AG10803 (cell line): ENCODE results near the gene CYP26A1.

Source experiments
- DNase-seq: peaks from one replicate; pipeline ENCODE4 v3.0.0; 2010; ENCODE audit warnings: low read depth
- H3K4me3 ChIP-seq: 2 replicates; pipeline ENCODE4 v1.5.1; 2011; ENCODE audit warnings: mild to moderate bottlenecking, low read length, control low read depth
- CTCF ChIP-seq: conservative IDR thresholded peaks from 2 replicates; pipeline ENCODE4 v1.5.1; 2011; ENCODE audit warnings: mild to moderate bottlenecking, low read length, control low read depth, inconsistent platforms

Gene CYP26A1

GRCh38 chr10:93060887-93061593 lies 12.7 kb upstream of the CYP26A1 start:
- no peak overlapping the region for H3K4me3 ChIP-seq
- TF ChIP-seq CTCF: no peak
- no peak for DNase-seq

GRCh38 chr10:93061594-93062513 lies 11.8 kb upstream of the CYP26A1 start:
- peak overlapping the region; percentile 49 for H3K4me3 ChIP-seq
- no peak for DNase-seq
- no peak for TF ChIP-seq CTCF

GRCh38 chr10:93062514-93063143 lies 11.1 kb upstream of the CYP26A1 start:
- peak overlapping the region; percentile 49 for H3K4me3 ChIP-seq
- peak; percentile 26; the same call in 1 of the 2 replicates for TF ChIP-seq CTCF
- peak; percentile 33 for DNase-seq

GRCh38 chr10:93063144-93063976 lies 10.3 kb upstream of the CYP26A1 start:
- no peak for TF ChIP-seq CTCF
- DNase-seq: no peak
- H3K4me3 ChIP-seq: no peak overlapping the region; the same call in 1 of the 2 replicates

- no peak overlapping the region for H3K4me3 ChIP-seq
- no peak for DNase-seq
- TF ChIP-seq CTCF: no peak
Observed at GRCh38 chr10:93063977-93064660, 9.6 kb upstream of the CYP26A1 start.
